HFFc6 (cell line): Measurements from ENCODE around the gene UBE3C. TPM values are rescaled to one million over a fixed set of nuclear protein-coding genes. Genes with fewer than 3 reads are reported as not detected.
A peak's percentile ranks its signal among the peaks of the same experiment; 100 is the strongest.

Experiments
- DNase-seq: peaks from one replicate; pipeline ENCODE4 v3.0.0-alpha.2; 2018
- H3K27ac Mint-ChIP-seq: 2 replicates; pipeline ENCODE4 v1.8.0; 2020; ENCODE audit warnings: mild to moderate bottlenecking, mixed read lengths
- H3K27me3 Mint-ChIP-seq: 2 replicates; pipeline ENCODE4 v1.8.0; 2021; ENCODE audit warnings: mild to moderate bottlenecking, moderate library complexity, mixed read lengths; ENCODE audit not compliant: insufficient read depth
- H3K36me3 Mint-ChIP-seq: 2 replicates; pipeline ENCODE4 v1.8.0; 2021; ENCODE audit warnings: low read depth, mixed read lengths
- H3K4me1 Mint-ChIP-seq: 2 replicates; pipeline ENCODE4 v1.8.0; 2020; ENCODE audit warnings: low read depth, mixed read lengths
- H3K4me3 Mint-ChIP-seq: 2 replicates; pipeline ENCODE4 v1.8.0; 2020; ENCODE audit warnings: mild to moderate bottlenecking, moderate library complexity, mixed read lengths
- H3K9me3 Mint-ChIP-seq: 2 replicates; pipeline ENCODE4 v1.8.0; 2020; ENCODE audit warnings: mild to moderate bottlenecking, mixed read lengths
- CTCF ChIP-seq: fragments of 200-600 bp; sonication (generic); IDR thresholded peaks from 2 replicates; pipeline ENCODE4 v1.5.0; 2021; ENCODE audit warnings: antibody characterized with exemption, mild to moderate bottlenecking
- total RNA-seq, 6 experiments: library from RNA; stranded (reverse); fragmentation: NEBNext Ultra II Directional; extraction: Animal tissue kit (Norgen Biotek cat#: 25700); gene quantifications; 2 replicates in 1 of 6; 3 replicates in 5 of 6; pipeline ENCODE4 v1.2.3, GENCODE V29; 2021

Gene UBE3C
- total RNA-seq, 6 experiments from 2014 or later, result 64.2 to 80.1 (median 73.1) TPM

DNA sequence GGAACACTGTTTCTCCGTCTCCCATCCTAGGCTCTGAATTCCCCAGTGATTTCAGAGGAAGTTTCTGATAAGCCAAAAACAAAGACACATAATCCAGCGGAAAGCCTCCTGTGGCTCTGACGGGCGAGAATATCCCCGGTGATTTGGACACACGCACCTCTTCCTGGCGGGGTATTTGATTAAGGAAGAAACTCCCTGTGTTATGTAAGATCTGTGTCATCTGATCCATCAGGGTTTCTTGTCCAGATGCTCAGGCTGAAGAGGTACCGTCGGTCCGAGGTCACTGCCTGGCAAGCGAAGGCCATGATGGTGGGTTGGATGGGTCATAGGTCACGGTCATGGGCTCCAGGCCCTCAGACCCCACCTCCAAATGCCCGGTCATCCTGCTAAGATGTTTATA, 158.5 kb downstream of the UBE3C start:
- Mint-ChIP-seq H3K4me1 (peaks cover 18% of the 10 kb centered on the region), H3K4me3 (no peak overlapping the region), H3K36me3 (peaks cover 7% of the 10 kb centered on the region), H3K27ac (no peak overlapping the region), H3K9me3 (peaks cover 10% of the 10 kb centered on the region), H3K27me3 (no peaks in the 10 kb centered on the region; the same call in 1 of the 2 replicates)
- TF ChIP-seq CTCF, result no peak
- DNase-seq, result no peak

DNA sequence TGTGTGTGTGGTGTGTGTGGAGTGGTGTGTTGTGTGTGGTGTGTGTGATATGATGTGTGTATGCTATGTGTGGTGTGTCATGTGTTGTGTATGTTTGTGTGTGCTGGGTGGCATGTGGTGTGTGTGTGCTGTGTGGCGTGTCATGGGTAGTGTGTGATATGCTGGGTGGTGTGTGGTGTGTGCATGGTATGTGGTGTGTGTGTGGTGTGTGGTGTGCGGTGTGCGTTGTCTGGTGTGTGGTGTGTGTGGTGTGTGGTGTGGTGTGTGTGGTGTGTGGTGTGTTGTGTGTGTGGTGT, 160.5 kb downstream of the UBE3C start:
- H3K4me1 Mint-ChIP-seq, result peaks cover 36% of the 10 kb centered on the region
- no peak for DNase-seq
- H3K27me3 Mint-ChIP-seq, result no peaks in the 10 kb centered on the region; the same call in 1 of the 2 replicates
- peaks cover 7% of the 10 kb centered on the region for H3K36me3 Mint-ChIP-seq
- H3K27ac Mint-ChIP-seq, result no peak overlapping the region
- no peak overlapping the region for H3K4me3 Mint-ChIP-seq
- H3K9me3 Mint-ChIP-seq, result peaks cover 10% of the 10 kb centered on the region
- no peak for TF ChIP-seq CTCF

- peaks cover 10% of the 10 kb centered on the region for H3K9me3 Mint-ChIP-seq
- no peak for TF ChIP-seq CTCF
- peaks cover 7% of the 10 kb centered on the region for H3K36me3 Mint-ChIP-seq
- no peak overlapping the region for H3K27ac Mint-ChIP-seq
- DNase-seq, result no peak
- H3K4me3 Mint-ChIP-seq, result no peak overlapping the region
- H3K27me3 Mint-ChIP-seq, result no peaks in the 10 kb centered on the region; the same call in 1 of the 2 replicates
- peaks cover 38% of the 10 kb centered on the region for H3K4me1 Mint-ChIP-seq
Measured at GRCh38 chr7:157299613-157300368, 161.1 kb downstream of the UBE3C start.

DNA sequence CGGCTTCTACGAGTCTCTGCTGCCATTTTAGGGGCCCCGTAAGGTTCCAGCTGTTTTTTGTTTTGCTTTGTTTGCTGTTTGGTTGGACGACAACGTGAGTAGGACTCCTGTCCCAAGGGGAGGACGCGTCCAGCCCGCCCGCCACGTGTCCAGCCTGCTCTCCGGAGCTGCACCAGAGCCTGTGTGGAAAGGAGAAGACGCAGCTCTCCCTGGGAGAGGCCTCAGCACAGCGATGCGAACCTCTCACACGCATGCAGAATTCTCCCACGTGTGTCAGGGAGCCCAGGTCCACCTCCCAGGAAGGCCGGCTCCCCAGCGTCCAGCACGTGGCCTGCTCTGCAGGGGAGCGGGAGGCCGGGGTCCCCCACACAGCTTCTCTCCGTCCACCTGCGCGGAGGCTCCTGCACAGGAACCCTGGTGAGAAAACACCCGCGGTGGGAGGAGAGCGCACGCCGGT, 161.7 kb downstream of the UBE3C start:
- Mint-ChIP-seq H3K27ac (no peak overlapping the region), H3K36me3 (peaks cover 7% of the 10 kb centered on the region), H3K27me3 (no peaks in the 10 kb centered on the region; the same call in 1 of the 2 replicates), H3K9me3 (peaks cover 10% of the 10 kb centered on the region), H3K4me3 (no peak overlapping the region), H3K4me1 (peaks cover 38% of the 10 kb centered on the region)
- no peak for DNase-seq
- no peak for TF ChIP-seq CTCF

GRCh38 chr7:157301610-157302120, 162.9 kb downstream of the UBE3C start:
- Mint-ChIP-seq H3K4me3 (no peak overlapping the region), H3K4me1 (peaks cover 38% of the 10 kb centered on the region), H3K27me3 (no peaks in the 10 kb centered on the region; the same call in 1 of the 2 replicates), H3K9me3 (peaks cover 10% of the 10 kb centered on the region), H3K36me3 (peaks cover 7% of the 10 kb centered on the region), H3K27ac (peak overlapping the region; percentile 82; the same call in 1 of the 2 replicates)
- TF ChIP-seq CTCF, result no peak
- DNase-seq, result no peak
